Tibial nerve (tissue), 4 donors: Measurements from ENCODE around the gene ITM2C. TPM values are rescaled to one million over a fixed set of nuclear protein-coding genes. Genes with fewer than 3 reads are reported as not detected.

Source experiments
- DNase-seq, 2 donors: peaks; one replicate each; pipeline ENCODE4 v3.0.0-alpha.2; 2019; ENCODE audit warnings: low spot score in 2 of 2
- H3K27ac ChIP-seq, 4 donors: fragments of 200-600 bp; sonication (generic) in 3 of 4; one replicate each; pipeline ENCODE4 v1.5.1; 2017 to 2019; ENCODE audit warnings: mild to moderate bottlenecking in 1 of 4
- H3K27me3 ChIP-seq, 2 donors: fragments of 200-600 bp; sonication (generic) in 1 of 2; one replicate each; pipeline versions ENCODE4 v1.5.1 to v1.6.0; 2017 to 2019
- H3K36me3 ChIP-seq, 3 donors: fragments of 200-600 bp; sonication (generic); one replicate each; pipeline ENCODE4 v1.5.1; 2018 to 2019
- H3K4me1 ChIP-seq, 4 donors: fragments of 200-600 bp; sonication (generic) in 3 of 4; one replicate each; pipeline ENCODE4 v1.5.1; 2017 to 2019
- H3K4me3 ChIP-seq, 4 donors: fragments of 200-600 bp; sonication (generic) in 3 of 4; one replicate each; pipeline ENCODE4 v1.5.1; 2017 to 2019; ENCODE audit warnings: mild to moderate bottlenecking in 1 of 4, moderate library complexity in 1 of 4
- H3K9me3 ChIP-seq, 4 donors: fragments of 200-600 bp; sonication (generic) in 3 of 4; one replicate each; pipeline ENCODE4 v1.5.1; 2017 to 2019
- EP300 ChIP-seq, 2 donors: sonication (generic); formaldehyde crosslinking; IDR thresholded peaks; one replicate each; pipeline ENCODE4 v1.6.1; 2017; ENCODE audit warnings: antibody characterized with exemption in 2 of 2, mild to moderate bottlenecking in 1 of 2
- POLR2A ChIP-seq, 2 donors: fragments of 450-650 bp; IDR thresholded peaks; one replicate each; pipeline ENCODE4 v1.6.1; 2017; ENCODE audit warnings: antibody characterized with exemption in 2 of 2, mild to moderate bottlenecking in 2 of 2, moderate library complexity in 2 of 2
- WGBS, 2 donors: methylation state at CpG; one replicate each; pipeline ENCODE4 v1.1.5; 2018; 5-methylcytosine and 5-hydroxymethylcytosine counted together
- total RNA-seq, 4 donors: library from RNA; depleted of rRNA; stranded (reverse); fragments of >200 nt; gene quantifications; one replicate each; pipeline ENCODE4 v1.1.0, GENCODE V29; 2016
- TF ChIP-seq, protein P1 (sequence below), 5 experiments: fragments of 200-600 bp in 3 of 5; fragments of 450-650 bp in 2 of 5; sonication (generic) in 3 of 5; IDR thresholded peaks; one replicate each; pipeline ENCODE4 v1.5.1; 2016 to 2019; ENCODE audit warnings: antibody characterized with exemption in 5 of 5, mild to moderate bottlenecking in 3 of 5, moderate library complexity in 2 of 5

Gene ITM2C
- total RNA-seq, 4 donors from 2014 or later: 80.1 to 146 (median 128) TPM

DNA sequence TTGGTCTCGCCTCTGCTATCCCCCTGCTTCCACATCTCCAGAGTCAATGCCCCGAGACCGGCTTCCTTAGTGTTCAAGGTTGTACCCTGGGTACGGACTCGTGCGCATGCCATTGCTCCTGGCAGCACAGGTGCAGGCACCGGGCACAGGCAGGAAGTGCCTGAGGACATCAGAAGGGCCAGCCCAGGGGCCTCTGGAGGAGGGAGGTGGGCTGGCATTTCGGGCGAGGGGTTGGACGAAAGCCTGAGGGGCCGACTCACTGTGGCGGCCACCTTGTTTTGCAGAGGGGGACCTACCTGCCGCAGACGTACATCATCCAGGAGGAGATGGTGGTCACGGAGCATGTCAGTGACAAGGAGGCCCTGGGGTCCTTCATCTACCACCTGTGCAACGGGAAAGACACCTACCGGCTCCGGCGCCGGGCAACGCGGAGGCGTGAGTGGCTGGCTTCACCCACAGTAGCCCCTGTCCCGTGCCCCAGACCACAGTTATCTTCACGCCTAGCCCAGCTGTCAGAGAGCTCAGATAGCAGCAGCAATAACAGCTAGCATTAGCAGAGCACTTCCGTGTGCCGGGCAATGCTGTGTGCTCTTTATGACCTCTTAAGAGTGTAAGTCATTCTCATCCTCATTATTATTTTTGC, 12.5 kb downstream of the ITM2C start:
- Histone ChIP-seq H3K4me1 (peaks cover 0 to 8% (median 0%) of the 10 kb centered on the region in 4 donors), H3K36me3 (peaks cover 0 to 58% (median 0%) of the 10 kb centered on the region in 3 donors), H3K27ac (peak overlapping the region in 1 of 4 donors; percentile 19), H3K9me3 (no peaks in the 10 kb centered on the region), H3K27me3 (no peaks in the 10 kb centered on the region), H3K4me3 (no peak overlapping the region)
- no peak for TF ChIP-seq EP300 (IDR thresholded peaks at IDR 0.05)
- TF ChIP-seq, protein P1, sequence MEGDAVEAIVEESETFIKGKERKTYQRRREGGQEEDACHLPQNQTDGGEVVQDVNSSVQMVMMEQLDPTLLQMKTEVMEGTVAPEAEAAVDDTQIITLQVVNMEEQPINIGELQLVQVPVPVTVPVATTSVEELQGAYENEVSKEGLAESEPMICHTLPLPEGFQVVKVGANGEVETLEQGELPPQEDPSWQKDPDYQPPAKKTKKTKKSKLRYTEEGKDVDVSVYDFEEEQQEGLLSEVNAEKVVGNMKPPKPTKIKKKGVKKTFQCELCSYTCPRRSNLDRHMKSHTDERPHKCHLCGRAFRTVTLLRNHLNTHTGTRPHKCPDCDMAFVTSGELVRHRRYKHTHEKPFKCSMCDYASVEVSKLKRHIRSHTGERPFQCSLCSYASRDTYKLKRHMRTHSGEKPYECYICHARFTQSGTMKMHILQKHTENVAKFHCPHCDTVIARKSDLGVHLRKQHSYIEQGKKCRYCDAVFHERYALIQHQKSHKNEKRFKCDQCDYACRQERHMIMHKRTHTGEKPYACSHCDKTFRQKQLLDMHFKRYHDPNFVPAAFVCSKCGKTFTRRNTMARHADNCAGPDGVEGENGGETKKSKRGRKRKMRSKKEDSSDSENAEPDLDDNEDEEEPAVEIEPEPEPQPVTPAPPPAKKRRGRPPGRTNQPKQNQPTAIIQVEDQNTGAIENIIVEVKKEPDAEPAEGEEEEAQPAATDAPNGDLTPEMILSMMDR (IDR thresholded peaks at IDR 0.05): no peak
- no peak for TF ChIP-seq POLR2A (IDR thresholded peaks at IDR 0.05)
- 90 to 94% methylated on average over 27 of the region's 27 CpGs for WGBS, 2 donors
- no peak for DNase-seq

DNA sequence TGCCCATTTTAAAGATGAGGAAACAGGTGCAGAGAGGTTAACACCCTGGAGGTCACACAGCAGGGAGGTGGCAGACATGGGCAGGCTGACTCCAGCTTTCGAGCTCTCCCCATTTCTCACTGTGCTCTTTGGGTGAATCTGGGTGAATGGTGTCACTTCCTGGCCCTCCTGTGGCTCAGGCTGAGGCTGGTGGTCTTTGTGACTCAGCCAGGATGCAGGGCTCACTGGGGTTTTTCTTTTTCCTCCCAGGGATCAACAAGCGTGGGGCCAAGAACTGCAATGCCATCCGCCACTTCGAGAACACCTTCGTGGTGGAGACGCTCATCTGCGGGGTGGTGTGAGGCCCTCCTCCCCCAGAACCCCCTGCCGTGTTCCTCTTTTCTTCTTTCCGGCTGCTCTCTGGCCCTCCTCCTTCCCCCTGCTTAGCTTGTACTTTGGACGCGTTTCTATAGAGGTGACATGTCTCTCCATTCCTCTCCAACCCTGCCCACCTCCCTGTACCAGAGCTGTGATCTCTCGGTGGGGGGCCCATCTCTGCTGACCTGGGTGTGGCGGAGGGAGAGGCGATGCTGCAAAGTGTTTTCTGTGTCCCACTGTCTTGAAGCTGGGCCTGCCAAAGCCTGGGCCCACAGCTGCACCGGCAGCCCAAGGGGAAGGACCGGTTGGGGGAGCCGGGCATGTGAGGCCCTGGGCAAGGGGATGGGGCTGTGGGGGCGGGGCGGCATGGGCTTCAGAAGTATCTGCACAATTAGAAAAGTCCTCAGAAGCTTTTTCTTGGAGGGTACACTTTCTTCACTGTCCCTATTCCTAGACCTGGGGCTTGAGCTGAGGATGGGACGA, 13.2 kb downstream of the ITM2C start:
- TF ChIP-seq POLR2A (IDR thresholded peaks at IDR 0.05): no peak
- no peak for TF ChIP-seq EP300 (IDR thresholded peaks at IDR 0.05)
- TF ChIP-seq, protein P1 (IDR thresholded peaks at IDR 0.05): no peak
- Histone ChIP-seq H3K27ac (peak overlapping the region in 2 of 4 donors; percentile 9 to 10), H3K27me3 (no peaks in the 10 kb centered on the region), H3K9me3 (no peaks in the 10 kb centered on the region), H3K4me3 (no peak overlapping the region), H3K4me1 (peaks cover 0 to 7% (median 0%) of the 10 kb centered on the region in 4 donors), H3K36me3 (peaks cover 0 to 58% (median 0%) of the 10 kb centered on the region in 3 donors)
- no peak for DNase-seq
- WGBS, 2 donors: 69 to 70% methylated on average over 20 of the region's 20 CpGs

DNA sequence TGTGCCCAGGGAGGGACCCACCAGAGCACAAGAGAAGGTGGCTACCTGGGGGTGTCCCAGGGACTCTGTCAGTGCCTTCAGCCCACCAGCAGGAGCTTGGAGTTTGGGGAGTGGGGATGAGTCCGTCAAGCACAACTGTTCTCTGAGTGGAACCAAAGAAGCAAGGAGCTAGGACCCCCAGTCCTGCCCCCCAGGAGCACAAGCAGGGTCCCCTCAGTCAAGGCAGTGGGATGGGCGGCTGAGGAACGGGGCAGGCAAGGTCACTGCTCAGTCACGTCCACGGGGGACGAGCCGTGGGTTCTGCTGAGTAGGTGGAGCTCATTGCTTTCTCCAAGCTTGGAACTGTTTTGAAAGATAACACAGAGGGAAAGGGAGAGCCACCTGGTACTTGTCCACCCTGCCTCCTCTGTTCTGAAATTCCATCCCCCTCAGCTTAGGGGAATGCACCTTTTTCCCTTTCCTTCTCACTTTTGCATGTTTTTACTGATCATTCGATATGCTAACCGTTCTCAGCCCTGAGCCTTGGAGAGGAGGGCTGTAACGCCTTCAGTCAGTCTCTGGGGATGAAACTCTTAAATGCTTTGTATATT, 14.0 kb downstream of the ITM2C start:
- TF ChIP-seq EP300 (IDR thresholded peaks at IDR 0.05) (no peak), POLR2A (IDR thresholded peaks at IDR 0.05) (no peak)
- TF ChIP-seq, protein P1 (IDR thresholded peaks at IDR 0.05): no peak
- Histone ChIP-seq H3K4me1 (peaks cover 0 to 7% (median 0%) of the 10 kb centered on the region in 4 donors), H3K27ac (peak overlapping the region in 2 of 4 donors; percentile 9 to 10), H3K9me3 (no peaks in the 10 kb centered on the region), H3K27me3 (no peaks in the 10 kb centered on the region), H3K36me3 (peaks cover 0 to 53% (median 0%) of the 10 kb centered on the region in 3 donors), H3K4me3 (no peak overlapping the region)
- WGBS, 2 donors: 43 to 47% methylated on average over 10 of the region's 10 CpGs
- DNase-seq: no peak

DNA sequence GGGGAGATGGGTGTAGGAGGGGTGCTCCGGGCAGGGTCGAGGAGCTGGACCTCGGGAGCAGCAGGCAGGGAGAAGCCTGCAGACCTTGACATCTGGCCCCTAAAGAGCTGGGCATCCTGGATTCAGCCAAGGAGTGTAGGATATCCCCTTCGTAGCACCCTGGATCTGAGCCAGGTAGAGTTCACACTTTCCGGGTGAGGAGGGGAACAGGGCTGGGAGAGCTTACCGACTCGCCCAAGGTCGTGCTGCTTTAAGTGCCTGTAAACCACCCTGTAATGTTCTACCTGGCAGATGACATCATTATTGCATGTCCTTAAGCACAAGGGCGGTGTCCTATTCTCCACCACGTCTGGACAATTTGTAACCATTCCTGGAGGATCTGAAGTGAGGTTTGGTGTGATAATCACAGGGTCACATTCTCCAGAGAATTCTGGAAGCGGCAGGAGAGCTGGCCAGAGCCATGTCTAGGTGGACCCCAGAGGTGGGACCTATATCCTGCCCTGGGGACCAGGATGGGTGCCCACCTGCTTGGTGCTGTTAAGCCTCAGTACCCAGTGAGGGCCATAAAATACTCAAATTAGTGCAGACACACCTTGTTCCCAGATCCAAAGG, 14.6 kb downstream of the ITM2C start:
- H3K4me1 ChIP-seq: peaks cover 0 to 7% (median 0%) of the 10 kb centered on the region in 4 donors
- TF ChIP-seq EP300 (IDR thresholded peaks at IDR 0.05): no peak
- no peak for TF ChIP-seq POLR2A (IDR thresholded peaks at IDR 0.05)
- TF ChIP-seq, protein P1 (IDR thresholded peaks at IDR 0.05): no peak
- WGBS, 2 donors: 54 to 63% methylated on average over 11 of the region's 11 CpGs
- H3K27me3 ChIP-seq: no peaks in the 10 kb centered on the region
- no peak for DNase-seq
- no peak overlapping the region for H3K4me3 ChIP-seq
- peak overlapping the region in 1 of 4 donors; percentile 9 for H3K27ac ChIP-seq
- H3K9me3 ChIP-seq: no peaks in the 10 kb centered on the region
- H3K36me3 ChIP-seq: peaks cover 0 to 50% (median 0%) of the 10 kb centered on the region in 3 donors
